Measurements from ENCODE around the gene MANF. TPM values are rescaled to one million over a fixed set of nuclear protein-coding genes. Genes with fewer than 3 reads are reported as not detected.

Gene MANF
- total RNA-seq, 1 donor, result 126 TPM

GRCh38 chr3:51354731-51355615 is 30.1 kb upstream of the MANF start:
- no peak overlapping the region for H3K4me3 ChIP-seq (ENCODE audit: low read depth, low read length)
- no peak for DNase-seq (ENCODE audit: low read depth)
- TF ChIP-seq CTCF (IDR thresholded peaks at IDR 0.05; ENCODE audit: insufficient read depth, low read depth, low read length), result no peak

- no peak for DNase-seq (ENCODE audit: low read depth)
- H3K4me3 ChIP-seq (ENCODE audit: low read depth, low read length), result no peak overlapping the region
- TF ChIP-seq CTCF (IDR thresholded peaks at IDR 0.05; ENCODE audit: insufficient read depth, low read depth, low read length), result no peak
These were observed 29.1 kb upstream of the MANF start for GRCh38 chr3:51355891-51356578.

DNA sequence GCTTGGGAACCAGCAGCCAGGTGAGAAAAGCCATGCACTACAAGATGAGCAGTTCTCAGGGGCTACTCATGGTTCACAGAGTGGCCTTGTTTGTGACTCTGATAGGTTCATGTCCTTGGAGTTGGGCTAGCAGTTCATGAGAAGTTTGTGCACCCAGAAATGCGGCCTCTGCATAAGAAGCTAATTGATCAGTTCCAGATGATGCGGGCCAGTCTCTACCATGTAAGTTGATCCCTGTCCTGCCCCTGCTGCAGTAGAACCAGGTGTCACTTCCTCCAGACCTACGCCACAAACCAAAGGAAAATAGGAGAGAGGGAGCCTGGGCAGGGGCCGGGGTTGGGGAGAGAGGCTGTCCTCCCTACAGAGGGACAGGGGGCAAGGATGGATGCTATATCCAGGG is 27.2 kb upstream of the MANF start:
- DNase-seq (ENCODE audit: low read depth), result no peak
- no peak overlapping the region for H3K4me3 ChIP-seq (ENCODE audit: low read depth, low read length)
- TF ChIP-seq CTCF (IDR thresholded peaks at IDR 0.05; ENCODE audit: insufficient read depth, low read depth, low read length), result no peak

DNA sequence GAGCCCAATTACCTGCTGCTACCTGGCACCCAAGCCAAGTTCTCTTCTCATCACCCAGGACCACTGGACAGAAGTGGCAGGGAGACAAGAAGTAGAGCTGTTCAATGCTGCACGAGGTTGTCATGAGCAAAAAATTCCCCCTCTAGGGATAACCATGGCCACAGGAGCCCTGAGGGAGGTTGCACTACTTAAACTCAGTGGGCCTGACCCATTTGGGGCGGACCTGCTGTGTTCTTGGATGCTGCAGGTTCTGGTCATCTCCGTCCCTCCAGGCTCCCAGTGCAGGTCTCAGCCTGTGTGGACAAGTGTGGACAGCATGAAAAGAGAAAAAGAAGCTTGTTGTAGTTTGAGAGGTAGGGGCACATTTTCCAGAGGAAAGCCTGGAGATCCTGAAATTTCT is 26.1 kb upstream of the MANF start:
- H3K4me3 ChIP-seq (ENCODE audit: low read depth, low read length), result no peak overlapping the region
- no peak for TF ChIP-seq CTCF (IDR thresholded peaks at IDR 0.05; ENCODE audit: insufficient read depth, low read depth, low read length)
- DNase-seq (ENCODE audit: low read depth), result no peak

DNA sequence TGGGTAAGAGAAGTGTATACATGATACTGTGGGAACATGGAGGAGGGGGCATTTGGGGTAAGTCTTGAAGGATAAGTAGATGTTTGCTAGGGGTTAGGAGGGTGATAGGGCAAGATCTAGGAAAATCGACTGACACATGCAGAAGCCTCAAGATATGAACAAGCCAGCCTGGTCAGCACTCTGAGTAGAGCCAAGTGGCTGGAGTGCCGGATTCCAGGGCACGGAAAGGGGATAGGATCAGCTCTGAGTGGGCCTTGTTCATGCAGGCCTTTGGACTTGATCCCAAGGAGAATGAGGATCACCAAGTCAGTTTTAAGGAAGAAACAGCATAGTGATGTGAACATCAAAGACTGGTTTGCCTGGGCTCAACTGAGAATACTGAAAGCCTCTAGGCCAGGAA is 24.3 kb upstream of the MANF start:
- TF ChIP-seq CTCF (IDR thresholded peaks at IDR 0.05; ENCODE audit: insufficient read depth, low read depth, low read length), result no peak
- H3K4me3 ChIP-seq (ENCODE audit: low read depth, low read length), result no peak overlapping the region
- no peak for DNase-seq (ENCODE audit: low read depth)

DNA sequence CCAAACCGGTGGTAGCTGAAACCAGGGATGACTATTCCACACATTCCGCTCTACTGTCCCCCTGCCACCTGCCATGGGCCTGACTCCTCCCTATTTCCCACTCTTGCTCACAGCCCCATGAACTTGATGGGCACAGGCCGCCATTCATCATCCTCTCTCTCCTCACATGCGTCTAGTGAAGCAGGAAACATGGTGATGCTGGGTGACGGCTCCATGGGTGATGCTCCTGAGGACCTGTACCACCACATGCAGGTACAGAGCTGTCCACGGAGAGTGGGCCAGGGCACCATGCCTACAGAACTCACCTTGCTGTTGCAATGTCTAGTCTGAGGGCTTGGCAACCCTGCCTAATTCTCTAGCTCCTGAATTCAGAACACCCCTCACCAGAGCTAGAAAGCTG is 23.3 kb upstream of the MANF start:
- no peak overlapping the region for H3K4me3 ChIP-seq (ENCODE audit: low read depth, low read length)
- no peak for DNase-seq (ENCODE audit: low read depth)
- no peak for TF ChIP-seq CTCF (IDR thresholded peaks at IDR 0.05; ENCODE audit: insufficient read depth, low read depth, low read length)
